ENCODE results near the gene CNGA1. TPM values are rescaled to one million over a fixed set of nuclear protein-coding genes. Genes with fewer than 3 reads are reported as not detected.
A peak's percentile ranks its signal among the peaks of the same experiment; 100 is the strongest.

Gene CNGA1
- total RNA-seq (2014; rRNA removed; shearing (Covaris generic)), result not detected in 2 replicates

DNA sequence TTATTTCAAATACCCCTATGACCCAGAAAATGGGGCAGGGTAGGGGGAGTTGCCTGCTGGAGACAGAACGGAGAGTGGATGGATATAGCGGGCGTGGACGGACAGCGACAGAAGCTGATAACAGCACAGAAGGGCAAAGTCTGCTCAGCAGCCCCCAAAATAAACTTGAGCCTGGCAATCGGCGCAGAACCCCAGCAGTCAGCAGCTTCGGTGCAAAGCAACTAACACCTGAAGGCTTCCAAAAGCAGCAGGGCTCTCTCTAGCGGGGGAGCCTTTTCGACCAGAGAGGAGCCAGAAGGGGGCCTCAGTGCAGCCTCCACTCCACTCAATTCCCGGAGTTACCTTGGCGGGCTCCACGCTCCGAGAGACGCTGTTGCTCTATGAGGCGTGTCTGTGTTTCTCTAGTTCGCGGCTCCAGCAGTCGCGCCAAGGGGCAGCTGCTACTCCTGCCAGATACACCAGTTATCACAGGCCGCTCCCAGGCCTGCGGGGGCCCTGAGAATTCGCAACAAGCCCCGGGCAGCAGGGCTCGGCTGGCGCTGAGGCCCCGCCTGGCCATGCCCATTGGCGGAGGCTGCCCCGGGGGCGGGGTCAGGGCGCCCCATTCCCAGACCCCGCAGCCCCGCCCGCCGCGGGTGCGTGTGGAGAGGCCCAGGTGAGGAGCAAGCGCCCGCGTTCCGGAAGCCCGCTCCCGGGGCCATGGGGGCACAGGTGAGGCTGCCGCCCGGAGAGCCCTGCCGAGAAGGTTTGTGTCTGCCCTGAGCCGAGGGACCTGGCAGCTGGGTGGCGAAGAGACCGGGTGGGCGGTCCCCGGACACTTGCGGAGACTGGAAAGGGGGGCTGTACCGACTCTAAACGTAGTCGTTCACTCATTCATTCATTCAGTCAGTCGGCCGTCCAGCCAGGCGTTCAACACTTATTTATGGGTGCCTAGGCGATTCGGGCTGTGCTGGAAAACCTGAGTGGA is at the start of gene CNGA1, which contains the start of gene NIPAL1:
Gene CNGA1, minus strand, starts transcription at position 541 of the 967 bp plus-strand sequence. CDS start 63,992 bp downstream, outside the sequence.
Gene NIPAL1, plus strand, starts transcription at position 632 of the 967 bp plus-strand sequence. Its CDS starts 68 bp downstream, at position 700.
- peak; percentile 88 for DNase-seq (ENCODE audit: low read depth)

DNA sequence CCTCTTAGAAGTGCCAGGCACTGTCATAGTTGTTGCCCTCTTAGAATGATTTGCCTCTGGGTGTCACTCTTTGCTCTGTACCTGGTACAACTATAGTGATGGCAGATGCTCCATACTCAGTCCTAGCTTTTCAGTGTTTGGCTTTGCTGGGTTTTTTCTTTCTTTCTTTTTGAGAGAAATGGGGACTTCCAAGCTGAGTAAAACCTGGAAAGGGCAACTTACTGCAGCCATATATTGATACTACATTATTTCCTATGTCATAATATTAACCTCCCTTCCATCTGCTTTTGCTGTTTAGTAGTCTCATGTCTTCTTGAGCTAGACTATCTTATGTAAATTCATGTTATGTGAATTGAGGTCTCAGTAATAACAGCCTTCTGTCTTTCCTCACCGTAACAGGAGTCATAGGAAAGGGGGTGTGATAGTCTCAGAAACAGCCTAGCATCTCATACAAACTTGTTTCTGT is 49.1 kb upstream of the CNGA1 start:
- DNase-seq (ENCODE audit: low read depth), result no peak

DNA sequence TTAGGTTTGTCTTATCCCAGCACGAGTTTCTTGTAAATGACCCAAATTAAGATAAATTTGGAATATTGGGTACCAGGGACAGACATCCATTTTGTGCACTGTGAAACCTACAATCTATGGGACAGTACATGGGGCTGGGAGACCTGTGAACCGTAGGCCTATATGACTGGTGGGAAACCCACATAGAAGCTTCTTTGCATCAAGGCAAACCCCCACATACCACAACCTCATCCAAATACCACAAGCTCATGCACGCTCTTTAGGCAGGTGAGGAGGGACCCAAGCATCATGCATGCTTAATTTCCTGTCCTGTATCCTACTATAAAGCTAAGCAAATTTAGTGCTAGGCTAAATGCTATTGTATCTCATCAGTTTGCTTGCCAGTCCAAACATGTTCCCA is 47.9 kb upstream of the CNGA1 start:
- no peak for DNase-seq (ENCODE audit: low read depth)

GRCh38 chr4:48058617-48059530 is 42.4 kb upstream of the CNGA1 start:
- DNase-seq (ENCODE audit: low read depth), result no peak

DNA sequence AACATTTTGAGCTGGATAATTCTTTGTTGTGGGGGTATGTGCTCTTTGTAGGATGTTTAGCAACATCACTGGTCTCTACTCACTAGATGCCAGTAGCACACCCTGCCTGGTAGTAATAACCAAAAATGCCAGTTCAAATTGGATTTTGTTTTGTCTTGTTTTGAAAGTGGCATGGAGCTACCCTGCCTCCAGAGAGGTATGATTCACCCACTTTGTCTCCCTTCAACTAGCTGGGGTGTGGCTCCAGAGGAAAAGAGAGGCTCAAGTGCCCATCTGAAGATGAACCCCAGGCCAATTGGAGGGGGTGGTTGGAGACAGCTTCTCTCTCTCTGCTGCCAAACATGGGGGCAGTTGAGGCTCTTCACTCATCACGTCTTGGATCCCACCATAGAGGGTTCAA is 34.6 kb upstream of the CNGA1 start:
- DNase-seq (ENCODE audit: low read depth), result no peak

DNA sequence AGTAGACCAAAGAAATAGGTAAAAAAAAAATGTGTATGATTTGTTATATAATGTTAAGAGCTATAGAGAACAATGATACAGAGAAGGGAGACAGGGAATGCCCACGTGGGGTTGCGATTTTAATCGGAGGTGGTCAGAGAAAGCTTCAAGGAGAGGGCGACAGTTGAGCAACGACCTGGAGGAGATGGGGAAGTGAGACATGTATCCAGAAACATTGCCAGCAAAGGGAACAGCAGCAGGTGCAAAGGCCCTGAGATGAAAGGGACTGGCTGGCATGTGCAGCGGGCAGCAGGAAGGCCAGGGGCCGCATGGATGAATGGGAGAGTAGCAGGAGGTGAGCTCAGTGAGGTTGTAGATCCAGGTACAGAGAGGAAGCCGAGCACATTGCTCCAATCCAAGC is 33.0 kb upstream of the CNGA1 start:
- no peak for DNase-seq (ENCODE audit: low read depth)

- no peak for DNase-seq (ENCODE audit: low read depth)
These were observed 31.4 kb upstream of the CNGA1 start for GRCh38 chr4:48047896-48048295.

- DNase-seq (ENCODE audit: low read depth), result peak; percentile 41
These were observed 31.0 kb upstream of the CNGA1 start for GRCh38 chr4:48047421-48047844.

- no peak for DNase-seq (ENCODE audit: low read depth)
These were observed 29.6 kb upstream of the CNGA1 start for GRCh38 chr4:48046059-48046458.

DNA sequence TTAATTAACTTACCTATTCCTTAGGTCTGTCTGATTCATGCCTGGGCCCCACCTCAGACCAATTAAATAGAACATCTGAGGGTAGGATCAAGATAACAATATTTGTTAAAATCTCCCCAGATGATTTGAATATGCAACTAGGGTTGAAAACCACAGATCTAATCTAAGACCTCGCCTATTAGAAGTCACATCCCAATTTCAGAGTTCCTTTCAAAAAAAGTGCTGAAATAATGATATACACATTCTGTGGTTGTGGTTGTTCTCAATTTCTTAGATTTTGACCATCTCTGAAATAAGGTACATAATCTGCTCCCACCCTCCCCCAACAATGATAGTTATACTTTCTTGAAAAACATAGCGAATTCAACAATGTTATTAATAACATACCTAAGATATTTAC is 27.8 kb upstream of the CNGA1 start:
- DNase-seq (ENCODE audit: low read depth), result no peak

DNA sequence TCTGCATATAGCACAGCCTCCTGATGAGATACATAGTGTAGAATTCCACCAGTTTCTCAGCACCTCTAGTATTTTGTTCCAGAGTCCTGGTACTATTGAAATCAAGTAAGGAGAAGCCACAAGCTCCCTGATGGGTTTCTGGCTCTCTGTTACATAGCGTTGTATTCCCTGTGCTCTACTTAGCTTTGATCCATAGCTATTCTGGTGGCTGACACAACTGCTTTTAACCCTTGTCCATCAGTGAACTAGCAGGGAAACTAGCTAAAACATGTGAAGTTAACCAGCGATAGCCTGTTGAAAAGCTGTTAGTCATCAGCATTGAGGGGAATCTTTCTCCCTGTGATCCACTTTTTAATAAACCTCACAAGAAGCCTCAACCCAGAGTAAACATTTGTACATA is 27.0 kb upstream of the CNGA1 start:
- DNase-seq (ENCODE audit: low read depth), result no peak

DNA sequence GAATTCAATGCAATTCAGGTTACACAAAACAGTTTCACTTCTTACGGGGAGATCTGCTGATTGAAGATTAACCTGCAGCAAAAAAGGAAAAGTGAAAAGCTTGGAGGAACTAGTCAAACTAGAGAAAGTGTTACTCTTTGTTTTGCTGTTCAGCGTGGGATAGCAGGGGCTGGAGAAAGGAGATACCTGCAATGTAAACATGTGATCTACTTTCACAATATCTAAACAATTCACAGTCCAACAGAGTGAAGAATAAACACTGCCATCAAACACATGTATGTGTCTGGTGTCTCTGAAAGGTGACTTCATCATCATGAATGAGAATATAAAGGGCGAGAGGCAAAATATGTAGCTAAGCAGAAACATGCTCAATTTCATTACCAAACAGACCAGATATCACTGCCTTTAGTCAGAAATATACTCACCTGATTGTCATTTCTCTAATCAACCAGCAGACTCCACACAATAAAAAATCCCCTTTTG is 26.5 kb upstream of the CNGA1 start:
- no peak for DNase-seq (ENCODE audit: low read depth)

GRCh38 chr4:48041535-48042137 is 25.2 kb upstream of the CNGA1 start:
- DNase-seq (ENCODE audit: low read depth), result no peak

DNA sequence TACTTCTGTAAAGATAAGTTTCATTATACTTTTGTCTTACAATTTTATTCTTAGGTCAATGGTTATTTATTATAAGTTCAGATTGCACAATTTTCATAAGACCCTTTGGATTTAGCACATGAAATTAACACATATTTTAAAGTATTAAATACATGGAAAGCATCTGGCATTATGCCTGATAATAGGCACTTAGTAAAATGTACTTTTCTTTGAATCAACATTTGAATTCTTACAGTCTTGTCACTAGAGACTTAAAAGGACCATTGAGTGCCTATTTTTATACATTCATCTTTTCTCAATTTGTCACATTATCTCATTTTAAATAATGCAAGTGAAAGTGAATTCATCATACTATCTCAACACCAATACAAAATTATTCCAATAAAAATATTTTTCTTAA is 23.1 kb upstream of the CNGA1 start:
- no peak for DNase-seq (ENCODE audit: low read depth)

DNA sequence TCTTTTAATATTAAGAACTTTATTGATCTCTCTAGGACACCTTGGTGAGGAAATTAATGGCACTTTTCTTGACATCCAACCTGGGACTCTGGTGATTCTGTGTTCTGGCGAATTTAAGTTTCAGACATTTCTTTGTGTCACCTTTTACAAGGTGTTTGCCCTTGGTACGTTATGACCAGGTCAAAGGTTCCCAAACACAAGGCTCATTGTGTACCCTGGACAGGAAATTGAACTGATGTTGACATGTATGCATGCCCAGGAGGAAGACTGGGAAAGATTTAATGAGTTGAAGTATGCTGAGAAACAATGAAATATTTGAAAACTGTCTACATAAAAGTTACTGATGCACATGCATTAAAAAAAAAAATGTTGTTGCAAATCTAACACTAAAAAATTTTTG is 22.2 kb upstream of the CNGA1 start:
- no peak for DNase-seq (ENCODE audit: low read depth)

DNA sequence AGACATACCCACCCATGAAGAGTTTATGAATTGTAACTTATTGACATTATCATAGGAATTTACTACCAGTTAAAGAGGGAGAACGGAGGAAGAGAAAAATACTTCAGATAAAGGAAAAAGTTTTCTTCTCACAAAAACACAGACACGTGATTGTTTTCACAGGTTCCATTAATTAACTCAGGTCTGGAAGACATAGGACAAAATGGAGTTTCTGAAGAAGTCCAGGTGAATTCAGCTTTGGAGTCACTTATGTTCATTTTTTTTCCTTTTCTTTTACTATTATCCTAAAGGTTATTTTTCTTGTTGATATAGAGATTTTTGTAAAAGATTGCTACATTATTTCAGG is 20.6 kb upstream of the CNGA1 start:
- DNase-seq (ENCODE audit: low read depth), result no peak

GRCh38 chr4:48035952-48036351 is 19.5 kb upstream of the CNGA1 start:
- no peak for DNase-seq (ENCODE audit: low read depth)

DNA sequence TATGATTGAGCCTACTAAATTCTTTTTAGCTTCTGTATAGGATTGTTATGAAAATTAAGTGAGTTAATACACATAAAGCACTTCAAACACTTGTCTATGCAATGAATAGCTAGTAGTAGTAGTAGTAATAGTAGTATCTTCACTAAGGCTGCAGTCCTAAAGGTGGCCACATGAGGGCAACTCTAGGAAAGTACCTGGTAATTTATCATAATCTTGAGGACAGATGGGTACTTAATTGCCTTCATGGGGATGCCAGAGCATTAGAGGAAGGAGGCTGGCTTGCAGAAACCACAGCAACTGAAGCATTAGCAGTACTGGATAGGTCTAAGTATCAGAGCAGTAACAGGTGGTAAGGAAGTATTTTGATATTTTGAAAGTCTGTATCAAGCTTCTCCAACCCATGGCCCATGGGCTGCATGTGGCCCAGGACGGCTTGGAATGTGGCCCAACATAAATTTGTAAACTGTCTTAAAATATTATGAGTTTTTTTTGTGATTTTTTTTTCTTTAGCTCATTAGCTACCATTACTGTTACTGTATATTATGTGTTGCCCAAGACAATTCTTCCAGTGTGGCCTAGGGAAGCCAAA is 17.4 kb upstream of the CNGA1 start:
- DNase-seq (ENCODE audit: low read depth), result peak; percentile 44

GRCh38 chr4:48033412-48033811 is 16.9 kb upstream of the CNGA1 start:
- no peak for DNase-seq (ENCODE audit: low read depth)

DNA sequence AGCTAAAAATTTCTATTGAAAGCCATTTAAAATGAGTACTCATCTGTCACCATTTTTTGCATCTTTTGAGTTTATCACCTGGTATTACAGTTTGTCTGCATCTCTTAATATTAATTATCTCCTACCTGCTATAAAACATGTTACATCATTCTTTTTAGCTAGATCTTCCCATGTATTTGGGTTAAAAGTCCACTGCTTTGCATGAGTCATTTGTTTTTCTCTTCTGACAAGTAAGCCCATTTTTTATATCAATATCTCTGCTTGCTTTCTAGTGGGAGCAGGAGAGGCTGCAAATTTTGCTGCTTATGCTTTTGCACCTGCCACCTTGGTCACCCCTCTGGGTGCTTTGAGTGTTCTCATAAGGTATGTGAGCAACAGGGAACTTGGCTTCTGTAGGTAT is 16.2 kb upstream of the CNGA1 start:
- DNase-seq (ENCODE audit: low read depth), result no peak

DNA sequence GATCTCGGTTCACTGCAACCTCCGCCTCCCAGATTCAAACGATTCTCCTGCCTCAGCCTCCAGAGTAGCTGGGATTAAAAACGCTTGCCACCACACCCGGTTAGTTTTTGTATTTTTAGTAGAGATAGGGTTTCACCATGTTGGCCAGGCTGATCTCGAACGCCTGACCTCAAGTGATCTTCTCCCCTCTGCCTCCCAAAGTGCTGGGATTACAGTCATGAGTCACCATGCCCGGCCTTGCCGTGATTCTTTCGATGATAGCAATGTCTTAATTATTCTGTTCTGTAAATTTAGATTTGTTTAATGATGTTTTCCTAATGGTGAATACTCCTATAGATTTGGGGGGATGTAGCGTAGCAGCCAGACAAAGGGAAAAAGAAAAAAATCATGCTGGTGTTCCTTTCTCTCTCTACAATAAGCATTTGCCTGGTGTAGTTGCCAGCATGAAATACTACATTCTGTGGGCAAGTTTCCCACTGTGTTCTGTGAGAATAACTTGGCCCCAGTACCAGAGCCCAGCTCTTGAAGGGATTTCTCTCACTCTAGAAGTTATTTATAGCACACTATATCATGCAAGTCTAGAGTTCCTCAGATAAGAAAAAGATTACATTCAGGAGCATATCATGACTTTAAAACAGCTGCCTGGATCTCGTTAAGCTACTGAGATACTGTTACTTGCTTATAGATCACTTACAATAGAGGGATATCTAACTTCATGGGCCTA is 15.5 kb upstream of the CNGA1 start:
- DNase-seq (ENCODE audit: low read depth), result peak; percentile 22

All from Daoy (cell line).